GM12891 (cell line): ENCODE data around the gene MICAL3.

Source experiments
- DNase-seq: peaks from one replicate; pipeline ENCODE4 v3.0.0; 2011; ENCODE audit warnings: low spot score; ENCODE audit not compliant: insufficient read length
- FAIRE-seq: peaks from 2 replicates; lab custom pipeline; 2011; peaks lifted over from hg19 to GRCh38; lab: Jason Lieb, UNC
- PAX5 ChIP-seq: IDR thresholded peaks from 2 replicates; pipeline ENCODE4 v1.6.1; 2011; ENCODE audit warnings: low read length, moderate library complexity, mild to moderate bottlenecking; ENCODE audit not compliant: insufficient read depth, severe bottlenecking
- POLR2A ChIP-seq: IDR thresholded peaks from 2 replicates; pipeline ENCODE4 v1.6.1; 2011; ENCODE audit warnings: low read depth, low read length, control low read depth
- POLR2AphosphoS5 ChIP-seq: IDR thresholded peaks from 2 replicates; pipeline ENCODE4 v1.6.1; 2011; ENCODE audit warnings: low read depth, low read length, control low read depth
- POU2F2 ChIP-seq: IDR thresholded peaks from 2 replicates; pipeline ENCODE4 v1.6.1; 2011; ENCODE audit warnings: low read depth, mild to moderate bottlenecking, control low read depth, low read length, moderate library complexity
- SPI1 ChIP-seq: IDR thresholded peaks from 2 replicates; pipeline ENCODE4 v1.6.1; 2011; ENCODE audit warnings: low read depth, low read length, control low read depth
- TAF1 ChIP-seq: IDR thresholded peaks from 2 replicates; pipeline ENCODE4 v1.6.1; 2011; ENCODE audit warnings: low read depth, low read length, control low read depth

The MICAL3 gene

DNA sequence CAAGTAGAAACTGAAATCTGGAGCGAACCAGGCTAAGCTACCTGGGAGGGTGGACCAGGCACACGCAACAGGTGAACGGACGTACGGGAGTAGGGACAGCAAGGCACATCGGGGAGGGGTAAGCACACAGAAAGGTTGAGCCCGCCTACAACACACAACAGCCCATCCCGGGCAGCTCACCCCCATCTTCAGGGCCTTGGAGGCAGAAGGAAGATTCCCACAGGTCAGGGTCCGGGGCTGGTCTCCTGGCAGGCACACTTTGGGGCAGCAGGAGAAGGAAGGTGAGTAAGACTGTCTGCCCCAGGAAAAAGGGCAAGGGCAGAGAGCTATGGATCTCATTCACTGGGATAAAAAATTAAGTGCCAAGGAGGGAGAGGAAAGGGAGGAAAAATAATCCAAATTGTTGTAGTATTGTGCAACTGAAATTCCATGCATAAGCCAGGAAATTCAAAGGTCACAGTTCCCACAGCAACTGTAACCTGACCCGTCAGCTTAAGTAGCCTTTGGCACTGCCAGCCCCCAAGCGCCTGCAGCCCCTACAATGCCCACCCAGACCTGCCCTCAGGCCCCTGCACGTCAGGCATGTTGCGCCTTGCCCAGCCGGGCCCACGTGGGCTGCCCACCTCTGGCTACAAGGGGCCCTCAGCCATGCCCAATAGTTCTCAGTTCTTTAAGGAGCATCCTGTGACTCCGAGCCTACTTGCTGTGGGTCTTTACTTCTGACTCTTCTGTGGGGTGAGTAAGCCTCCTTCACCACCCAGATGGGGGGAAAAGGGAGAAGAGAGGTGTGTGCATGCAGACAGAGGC is 51.8 kb downstream of the MICAL3 start:
- FAIRE-seq = no peak

DNA sequence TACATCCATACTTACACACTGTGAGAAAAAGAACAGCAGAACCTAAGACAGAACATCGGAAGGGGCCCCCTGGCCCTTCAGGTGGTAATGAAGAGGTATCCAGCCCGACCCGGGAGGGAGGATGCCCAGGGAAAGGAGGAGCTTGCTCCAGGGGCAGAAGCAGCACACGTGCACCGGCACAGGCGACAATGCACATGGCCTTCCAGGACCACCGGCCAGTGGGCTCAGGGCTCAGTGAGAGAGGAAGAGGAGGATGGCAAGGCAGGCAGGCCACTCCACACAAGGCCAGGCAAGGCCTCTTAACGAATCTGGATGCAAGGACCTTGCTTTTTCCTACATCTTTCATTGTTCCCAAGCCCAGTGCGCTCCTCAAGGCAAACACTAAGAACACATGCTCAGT is 52.6 kb downstream of the MICAL3 start:
- TF ChIP-seq PAX5 (no peak), TAF1 (no peak), POLR2A (no peak), POLR2AphosphoS5 (no peak), SPI1 (no peak), POU2F2 (no peak)
- FAIRE-seq (no peak), DNase-seq (no peak)

More for the DNA sequence above, 51.8 kb downstream of the MICAL3 start:
- TF ChIP-seq TAF1 (no peak), POLR2A (no peak), POLR2AphosphoS5 (no peak), SPI1 (no peak), PAX5 (no peak), POU2F2 (no peak)
- no peak for DNase-seq

DNA sequence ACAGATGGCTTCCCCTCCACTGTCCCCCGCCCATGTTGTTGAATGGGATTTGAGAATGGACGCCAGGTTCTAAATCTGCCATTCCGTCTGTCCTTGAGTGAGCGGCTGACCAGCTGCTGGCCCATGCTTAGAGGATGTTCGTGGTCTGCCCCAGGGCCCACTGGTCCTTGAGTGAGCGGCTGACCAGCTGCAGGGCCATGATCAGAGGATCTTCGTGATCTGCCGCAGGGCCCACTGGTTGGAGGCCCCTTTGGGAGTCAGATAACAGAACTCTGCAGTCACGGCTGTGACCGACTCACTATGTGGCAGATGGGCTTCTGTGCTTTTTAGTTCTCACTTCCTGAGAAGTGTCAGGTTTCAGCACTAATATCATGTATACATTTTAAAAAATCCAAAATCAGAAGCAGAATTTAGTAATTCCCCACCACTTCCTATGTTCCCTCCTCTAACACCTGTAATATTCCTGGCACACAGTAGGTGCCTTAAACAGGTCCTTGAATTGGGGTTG is 54.1 kb downstream of the MICAL3 start:
- FAIRE-seq (no peak), DNase-seq (no peak)
- 0 out of 2 replicates have a peak, but pooled peaks have one; percentile 15 for TF ChIP-seq SPI1
- TF ChIP-seq POLR2AphosphoS5 = no peak

DNA sequence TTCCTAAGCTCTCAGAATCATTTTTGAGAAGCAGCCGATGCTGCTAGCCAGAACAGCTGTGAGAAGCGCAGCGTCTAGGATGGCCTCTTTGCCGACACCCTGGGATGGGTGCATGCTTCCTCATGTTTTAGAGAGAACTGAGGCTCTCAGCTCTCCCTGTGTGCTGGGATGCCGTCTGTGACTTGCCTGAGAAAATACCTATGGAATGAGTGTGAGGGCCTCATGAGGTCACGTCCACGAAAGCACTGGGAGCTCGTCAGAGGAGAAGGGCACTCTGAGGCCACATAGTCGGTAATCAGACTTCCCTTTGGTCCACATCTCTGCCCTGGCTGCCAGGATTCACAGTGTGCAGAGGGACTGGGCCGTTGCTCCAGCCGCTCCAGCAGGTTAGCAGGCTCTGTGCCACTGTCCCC is 54.7 kb downstream of the MICAL3 start:
- DNase-seq (no peak), FAIRE-seq (no peak)
- TF ChIP-seq TAF1 = no peak
- TF ChIP-seq POU2F2 = no peak
- no peak for TF ChIP-seq POLR2AphosphoS5
- no peak for TF ChIP-seq PAX5
- no peak for TF ChIP-seq SPI1
- TF ChIP-seq POLR2A = no peak

DNA sequence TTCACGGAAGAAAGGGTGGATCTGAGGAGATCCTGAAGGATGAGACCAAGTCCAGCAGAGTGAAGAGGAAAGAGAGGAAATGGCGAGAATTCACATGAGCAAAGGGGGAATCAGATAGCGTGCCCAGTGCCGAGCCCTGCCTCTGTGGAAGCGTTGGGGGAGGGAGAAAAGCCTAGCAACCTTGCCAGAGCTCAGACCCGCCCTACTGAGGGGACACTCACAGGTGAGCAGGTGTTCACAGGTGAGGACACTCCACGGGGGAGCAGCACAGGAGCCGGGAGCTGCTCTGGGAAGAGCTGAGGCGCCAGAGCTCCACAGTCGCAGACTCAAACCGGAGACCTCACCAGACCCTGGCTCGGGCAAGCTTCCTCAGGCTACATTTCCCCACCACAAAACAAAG is 56.2 kb downstream of the MICAL3 start:
- no peak for FAIRE-seq
- TF ChIP-seq POLR2AphosphoS5 (no peak), PAX5 (no peak), SPI1 (no peak), POLR2A (no peak), POU2F2 (no peak), TAF1 (no peak)
- DNase-seq = no peak

DNA sequence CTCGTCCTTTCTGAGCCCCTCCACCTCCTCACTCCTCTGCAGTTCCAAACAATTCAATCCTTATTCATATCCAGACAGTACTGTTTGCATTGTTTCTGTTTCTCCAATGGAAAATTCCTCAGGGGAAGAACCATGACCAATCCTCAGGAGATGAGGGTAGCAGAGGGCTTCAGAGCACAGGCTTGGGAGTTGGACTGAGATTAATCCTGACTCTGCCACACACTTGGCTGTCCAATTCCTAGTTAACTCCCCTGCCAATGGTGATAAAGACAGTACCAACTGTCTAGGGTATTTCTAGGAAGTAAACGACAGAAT is 58.0 kb downstream of the MICAL3 start:
- DNase-seq (no peak), FAIRE-seq (no peak)
- TF ChIP-seq POU2F2 = no peak
- TF ChIP-seq POLR2AphosphoS5 = no peak
- TF ChIP-seq POLR2A = no peak
- TF ChIP-seq SPI1 = no peak
- TF ChIP-seq PAX5 = no peak
- TF ChIP-seq TAF1 = no peak

DNA sequence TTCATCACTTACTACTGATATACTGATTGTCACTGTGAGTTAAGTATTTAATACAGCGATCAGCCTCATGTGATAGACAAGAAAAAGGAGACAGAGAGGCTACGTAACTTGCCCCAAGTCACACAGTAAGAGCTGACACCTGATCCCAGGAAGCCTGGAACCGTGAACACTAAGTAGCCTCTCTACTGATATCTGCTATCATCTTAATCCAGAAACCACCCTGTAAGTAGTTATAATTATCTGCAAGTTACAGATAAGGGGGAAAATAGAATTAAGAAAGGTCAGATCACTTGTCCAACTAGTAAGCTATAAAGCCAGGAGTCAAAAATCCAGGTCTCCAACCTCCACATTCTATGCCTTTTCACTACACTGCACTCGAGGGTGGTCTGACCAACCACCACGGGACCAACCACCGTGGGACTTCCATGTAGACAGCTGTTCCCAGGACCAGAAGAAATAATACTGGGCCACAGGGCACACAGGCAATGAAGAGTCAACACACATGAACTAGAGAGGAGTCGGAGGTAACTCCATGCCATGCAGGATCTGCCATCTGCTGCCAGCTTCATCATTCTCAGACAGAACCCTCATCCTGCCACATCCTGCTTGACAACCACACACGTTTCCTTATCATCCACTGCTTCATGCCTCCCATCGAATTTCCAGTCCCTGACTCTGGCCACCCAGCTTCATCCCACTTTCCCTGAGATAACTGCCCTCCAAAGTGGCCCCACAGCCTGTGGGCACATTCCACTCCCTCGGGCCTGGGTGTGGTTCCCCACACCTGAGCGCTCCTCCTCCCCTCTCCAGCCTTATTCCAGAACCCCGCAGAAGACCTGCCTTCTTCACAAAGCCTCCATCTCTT is 58.6 kb downstream of the MICAL3 start:
- DNase-seq = no peak
- no peak for FAIRE-seq

DNA sequence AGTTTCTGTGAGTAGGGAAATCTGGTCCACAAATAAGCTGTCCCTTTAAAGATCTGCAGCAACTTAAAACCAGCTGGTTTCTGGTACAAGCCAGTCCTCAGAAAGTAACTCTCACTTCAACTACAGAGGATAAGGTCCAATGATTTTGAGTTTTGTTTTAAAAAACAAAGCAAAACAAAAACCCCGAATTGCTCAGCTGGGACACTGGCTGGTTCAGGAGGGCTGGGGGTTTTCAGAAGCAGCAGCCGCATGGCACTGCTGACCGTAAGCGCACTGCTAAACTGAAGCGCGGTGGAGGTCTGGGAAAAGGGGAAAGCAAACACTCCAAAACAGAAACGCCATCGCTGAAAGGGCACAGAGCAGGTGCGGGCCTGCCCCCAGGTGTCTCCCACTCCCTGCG is 59.7 kb downstream of the MICAL3 start:
- TF ChIP-seq PAX5 (peak; percentile 11), POLR2AphosphoS5 (no peak; the same call in 1 of the 2 replicates), SPI1 (no peak), TAF1 (no peak; the same call in 1 of the 2 replicates), POLR2A (peak; percentile 19; the same call in 1 of the 2 replicates), POU2F2 (no peak)
- peak; percentile 83 for FAIRE-seq
- DNase-seq = peak; percentile 69

More for the DNA sequence above, 58.6 kb downstream of the MICAL3 start:
- TF ChIP-seq SPI1 = no peak
- no peak for TF ChIP-seq POLR2AphosphoS5
- no peak for TF ChIP-seq POLR2A
- TF ChIP-seq TAF1 = no peak
- TF ChIP-seq POU2F2 = no peak
- no peak for TF ChIP-seq PAX5

DNA sequence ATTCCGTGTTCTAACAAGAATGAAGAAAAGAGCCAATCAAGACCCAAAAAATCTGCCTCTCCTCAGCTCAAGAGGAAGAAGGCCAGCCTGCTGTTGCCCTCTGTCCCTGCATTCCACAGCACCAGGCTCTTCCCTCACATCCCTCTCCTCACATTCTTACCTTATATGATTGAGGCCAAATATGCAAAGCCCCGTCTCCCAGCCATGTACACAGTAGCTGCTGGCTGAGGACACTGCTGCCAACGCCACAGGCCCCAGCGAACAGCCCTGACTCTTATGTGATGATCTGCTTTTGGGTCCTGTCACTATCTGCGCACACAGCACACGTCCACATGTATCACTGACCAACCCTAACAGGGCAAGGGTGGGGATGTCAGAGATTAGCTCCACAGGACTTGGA is 60.2 kb downstream of the MICAL3 start:
- no peak for TF ChIP-seq PAX5
- TF ChIP-seq POU2F2 = 0 out of 2 replicates have a peak, but pooled peaks have one; percentile 26
- no peak for FAIRE-seq
- DNase-seq = no peak

DNA sequence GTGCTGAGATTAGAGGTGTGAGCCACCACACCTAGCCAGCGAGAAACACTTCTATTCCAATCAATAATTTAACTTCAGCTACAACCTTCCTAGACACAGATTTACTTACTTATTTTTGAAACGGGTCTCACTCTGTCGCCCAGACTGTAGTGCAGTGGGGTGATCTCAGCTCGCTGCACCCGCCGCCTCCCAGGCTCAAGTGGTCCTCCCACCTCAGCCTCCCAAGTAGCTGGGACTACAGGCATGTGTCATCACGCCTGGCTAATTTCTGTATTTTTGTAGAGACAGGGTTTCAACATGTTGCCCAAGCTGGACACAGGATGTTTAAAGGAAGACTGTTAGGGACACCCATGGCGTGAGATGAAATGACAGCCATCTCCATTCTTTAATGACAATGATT is 61.3 kb downstream of the MICAL3 start:
- FAIRE-seq = no peak
- DNase-seq = no peak
- TF ChIP-seq TAF1 (no peak), PAX5 (no peak), POLR2A (no peak), SPI1 (no peak), POLR2AphosphoS5 (no peak), POU2F2 (no peak)
